Bronchial epithelial cell (primary cell): Measurements from ENCODE around the gene PRDM1. TPM values are rescaled to one million over a fixed set of nuclear protein-coding genes. Genes with fewer than 3 reads are reported as not detected.
A peak's percentile ranks its signal among the peaks of the same experiment; 100 is the strongest.

Experiments
- DNase-seq: peaks from one replicate; pipeline ENCODE4 v3.0.0-alpha.2; 2010; ENCODE audit warnings: low read depth
- FAIRE-seq: peaks from 2 replicates; lab custom pipeline; 2011; peaks lifted over from hg19 to GRCh38; lab: Jason Lieb, UNC
- H3K27me3 ChIP-seq: 2 replicates; pipeline ENCODE4 v1.5.1; 2011; ENCODE audit warnings: low read length; ENCODE audit not compliant: control insufficient read depth, insufficient read depth
- H3K36me3 ChIP-seq: 2 replicates; pipeline ENCODE4 v1.5.1; 2011; ENCODE audit warnings: low read length; ENCODE audit not compliant: control insufficient read depth, insufficient read depth
- H3K4me3 ChIP-seq: 2 replicates; pipeline ENCODE4 v1.5.1; 2011; ENCODE audit warnings: mild to moderate bottlenecking, low read depth, low read length, control low read depth
- total RNA-seq: library from RNA; depleted of rRNA; stranded (reverse); fragments of >200 nt; gene quantifications from 2 replicates; pipeline ENCODE4 v1.2.1, GENCODE V29; 2014
- TF ChIP-seq, protein P1 (sequence below): IDR thresholded peaks from 2 replicates; pipeline ENCODE4 v1.5.1; 2011; ENCODE audit warnings: mild to moderate bottlenecking, moderate library complexity, low read length, control low read depth, inconsistent platforms; ENCODE audit not compliant: insufficient read depth, severe bottlenecking

The PRDM1 gene
- total RNA-seq, 1 donor from 2014 or later = 5.3 TPM

- DNase-seq = peak; percentile 55
- no peak overlapping the region for H3K4me3 ChIP-seq
- no peaks in the 10 kb centered on the region for H3K27me3 ChIP-seq
- TF ChIP-seq, protein P1, sequence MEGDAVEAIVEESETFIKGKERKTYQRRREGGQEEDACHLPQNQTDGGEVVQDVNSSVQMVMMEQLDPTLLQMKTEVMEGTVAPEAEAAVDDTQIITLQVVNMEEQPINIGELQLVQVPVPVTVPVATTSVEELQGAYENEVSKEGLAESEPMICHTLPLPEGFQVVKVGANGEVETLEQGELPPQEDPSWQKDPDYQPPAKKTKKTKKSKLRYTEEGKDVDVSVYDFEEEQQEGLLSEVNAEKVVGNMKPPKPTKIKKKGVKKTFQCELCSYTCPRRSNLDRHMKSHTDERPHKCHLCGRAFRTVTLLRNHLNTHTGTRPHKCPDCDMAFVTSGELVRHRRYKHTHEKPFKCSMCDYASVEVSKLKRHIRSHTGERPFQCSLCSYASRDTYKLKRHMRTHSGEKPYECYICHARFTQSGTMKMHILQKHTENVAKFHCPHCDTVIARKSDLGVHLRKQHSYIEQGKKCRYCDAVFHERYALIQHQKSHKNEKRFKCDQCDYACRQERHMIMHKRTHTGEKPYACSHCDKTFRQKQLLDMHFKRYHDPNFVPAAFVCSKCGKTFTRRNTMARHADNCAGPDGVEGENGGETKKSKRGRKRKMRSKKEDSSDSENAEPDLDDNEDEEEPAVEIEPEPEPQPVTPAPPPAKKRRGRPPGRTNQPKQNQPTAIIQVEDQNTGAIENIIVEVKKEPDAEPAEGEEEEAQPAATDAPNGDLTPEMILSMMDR = no peak
- no peak for FAIRE-seq
- H3K36me3 ChIP-seq = no peaks in the 10 kb centered on the region
Observed at GRCh38 chr6:106134906-106135634, 48.9 kb downstream of the PRDM1 start.

GRCh38 chr6:106135911-106136571, 49.9 kb downstream of the PRDM1 start:
- FAIRE-seq = no peak
- no peak for DNase-seq
- Histone ChIP-seq H3K4me3 (no peak overlapping the region), H3K27me3 (no peaks in the 10 kb centered on the region), H3K36me3 (no peaks in the 10 kb centered on the region)
- TF ChIP-seq, protein P1 = no peak

GRCh38 chr6:106136845-106137244, 50.7 kb downstream of the PRDM1 start:
- no peak for FAIRE-seq

GRCh38 chr6:106138151-106138550, 52.0 kb downstream of the PRDM1 start:
- DNase-seq (no peak), FAIRE-seq (no peak)
- Histone ChIP-seq H3K4me3 (no peak overlapping the region), H3K27me3 (no peaks in the 10 kb centered on the region), H3K36me3 (no peaks in the 10 kb centered on the region)
- TF ChIP-seq, protein P1 = no peak

More at GRCh38 chr6:106136845-106137244, 50.7 kb downstream of the PRDM1 start:
- TF ChIP-seq, protein P1 = no peak
- no peaks in the 10 kb centered on the region for H3K36me3 ChIP-seq
- H3K4me3 ChIP-seq = no peak overlapping the region
- H3K27me3 ChIP-seq = no peaks in the 10 kb centered on the region
- DNase-seq = no peak

DNA sequence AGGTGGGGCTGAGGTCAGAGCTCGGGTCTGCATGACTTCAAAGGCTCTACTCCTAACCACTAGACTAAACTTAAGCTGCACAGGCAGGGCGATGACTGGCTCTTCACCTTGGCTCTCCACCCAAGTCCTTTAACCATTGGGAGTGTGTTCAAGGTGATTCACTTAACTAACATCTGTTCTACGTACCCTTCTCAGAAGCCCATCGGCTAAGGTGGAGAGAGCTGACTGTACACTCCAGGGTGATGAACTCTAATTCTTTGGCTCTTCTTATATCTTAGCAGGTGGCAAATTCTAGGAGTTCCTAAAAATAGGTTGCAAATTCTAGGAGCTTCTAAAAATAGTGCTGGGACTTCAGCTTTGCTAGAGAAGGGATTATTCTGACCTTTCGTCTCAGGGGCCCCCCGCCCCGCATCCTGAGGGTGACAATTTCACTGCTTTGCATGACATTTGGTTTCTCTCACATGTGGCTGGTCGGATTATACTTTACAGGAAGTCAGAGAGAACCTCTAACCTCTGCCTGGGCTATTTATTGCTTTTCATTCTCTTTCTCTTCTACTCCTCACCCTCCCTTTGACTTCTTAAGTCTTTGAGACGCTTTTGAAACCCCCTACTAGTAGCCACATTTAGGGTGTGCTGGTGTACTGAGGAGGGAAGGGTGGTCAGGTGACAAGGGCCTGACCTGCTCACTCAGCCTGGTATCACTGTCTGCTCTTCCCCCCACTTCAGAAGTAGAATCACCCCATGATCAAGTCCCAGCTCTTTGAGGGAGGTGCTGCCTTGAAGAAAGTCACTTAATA, 55.5 kb downstream of the PRDM1 start:
- Histone ChIP-seq H3K4me3 (no peak overlapping the region), H3K36me3 (no peaks in the 10 kb centered on the region), H3K27me3 (no peaks in the 10 kb centered on the region)
- DNase-seq (peak; percentile 60), FAIRE-seq (no peak)
- TF ChIP-seq, protein P1 = no peak
